Measurements from ENCODE around the gene NSDHL.

Gene NSDHL

GRCh38 chrX:152912641-152913040, 81.8 kb downstream of the NSDHL start:
- no peak for TF ChIP-seq POLR2A (IDR thresholded peaks at IDR 0.05; ENCODE audit: extremely low read depth, insufficient read length)
- TF ChIP-seq MYC (IDR thresholded peaks at IDR 0.05; ENCODE audit: low read depth, low read length), result no peak
- TF ChIP-seq CTCF (IDR thresholded peaks at IDR 0.05; ENCODE audit: low read depth, low read length), result no peak
- TF ChIP-seq MAX (IDR thresholded peaks at IDR 0.05; ENCODE audit: low read depth, low read length), result no peak
- no peak for DNase-seq (ENCODE audit: low read depth)
- H3K4me3 ChIP-seq (ENCODE audit: low read depth, low read length), result no peak overlapping the region

GRCh38 chrX:152913346-152913745, 82.5 kb downstream of the NSDHL start:
- DNase-seq (ENCODE audit: low read depth), result peak; percentile 59

GRCh38 chrX:152913910-152914309, 83.0 kb downstream of the NSDHL start:
- no peak for DNase-seq (ENCODE audit: low read depth)
- H3K4me3 ChIP-seq (ENCODE audit: low read depth, low read length), result no peak overlapping the region
- TF ChIP-seq CTCF (IDR thresholded peaks at IDR 0.05; ENCODE audit: low read depth, low read length), result no peak
- TF ChIP-seq MYC (IDR thresholded peaks at IDR 0.05; ENCODE audit: low read depth, low read length), result no peak
- TF ChIP-seq POLR2A (IDR thresholded peaks at IDR 0.05; ENCODE audit: extremely low read depth, insufficient read length), result no peak
- no peak for TF ChIP-seq MAX (IDR thresholded peaks at IDR 0.05; ENCODE audit: low read depth, low read length)

More at GRCh38 chrX:152913346-152913745, 82.5 kb downstream of the NSDHL start:
- no peak overlapping the region for H3K4me3 ChIP-seq (ENCODE audit: low read depth, low read length)
- TF ChIP-seq POLR2A (IDR thresholded peaks at IDR 0.05; ENCODE audit: extremely low read depth, insufficient read length) (no peak), MYC (IDR thresholded peaks at IDR 0.05; ENCODE audit: low read depth, low read length) (no peak)

DNA sequence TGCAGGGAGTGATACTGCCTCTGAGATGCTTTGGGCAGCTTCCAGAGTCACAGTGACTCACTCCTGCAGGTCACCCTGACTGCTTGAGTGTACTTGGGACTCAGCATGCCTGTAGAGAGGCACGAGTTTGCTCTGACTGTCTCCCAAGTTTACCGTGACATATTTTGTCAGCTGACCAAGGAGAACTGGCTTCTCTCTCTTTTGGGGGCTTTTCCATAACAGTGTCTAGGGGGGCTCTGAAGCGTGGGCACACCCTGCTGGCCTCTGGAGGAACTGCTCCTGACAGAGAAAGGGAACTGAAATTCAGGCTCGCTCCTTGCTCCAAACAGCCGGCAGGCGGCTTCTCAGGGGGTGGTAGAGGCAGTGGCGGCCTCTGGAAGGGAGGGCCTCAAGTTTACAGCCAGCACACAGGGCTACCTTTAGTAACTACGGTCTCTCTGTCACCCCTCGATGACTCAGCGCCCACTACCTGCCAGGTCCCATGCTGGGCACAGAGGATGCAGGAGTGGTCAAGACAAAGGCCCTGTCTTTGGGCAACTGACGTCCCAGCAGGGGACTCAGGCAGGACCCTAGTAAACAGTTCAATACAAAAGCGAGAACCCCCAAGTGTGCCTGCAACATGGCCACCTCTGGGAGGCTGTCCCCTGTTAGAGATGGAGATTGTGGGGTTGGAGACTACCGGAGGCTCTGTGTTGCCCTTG, 84.8 kb downstream of the NSDHL start:
- peak; percentile 55 for DNase-seq (ENCODE audit: low read depth)
- no peak overlapping the region for H3K4me3 ChIP-seq (ENCODE audit: low read depth, low read length)
- TF ChIP-seq CTCF (IDR thresholded peaks at IDR 0.05; ENCODE audit: low read depth, low read length) (peak; percentile 68), MAX (IDR thresholded peaks at IDR 0.05; ENCODE audit: low read depth, low read length) (no peak)

- no peak overlapping the region for H3K4me3 ChIP-seq (ENCODE audit: low read depth, low read length)
- DNase-seq (ENCODE audit: low read depth), result no peak
These were observed 87.1 kb downstream of the NSDHL start for GRCh38 chrX:152917656-152918579.

More at GRCh38 chrX:152917656-152918579, 87.1 kb downstream of the NSDHL start:
- no peak for TF ChIP-seq MYC (IDR thresholded peaks at IDR 0.05; ENCODE audit: low read depth, low read length)
- TF ChIP-seq CTCF (IDR thresholded peaks at IDR 0.05; ENCODE audit: low read depth, low read length), result no peak
- TF ChIP-seq MAX (IDR thresholded peaks at IDR 0.05; ENCODE audit: low read depth, low read length), result no peak
- TF ChIP-seq POLR2A (IDR thresholded peaks at IDR 0.05; ENCODE audit: extremely low read depth, insufficient read length), result no peak

Measured in NB4 (cell line).